Colonic mucosa (tissue), 4 donors: ENCODE measurements around the gene C10orf53. TPM values are rescaled to one million over a fixed set of nuclear protein-coding genes. Genes with fewer than 3 reads are reported as not detected.

ENCODE experiments used
- DNase-seq: peaks from one replicate; pipeline ENCODE4 v3.0.0-alpha.2; 2020
- H3K27ac ChIP-seq: fragments of 200-600 bp; one replicate; pipeline ENCODE4 v1.8.0; 2021
- H3K27me3 ChIP-seq: fragments of 200-600 bp; one replicate; pipeline ENCODE4 v1.8.0; 2021
- H3K36me3 ChIP-seq: fragments of 200-600 bp; one replicate; pipeline ENCODE4 v1.8.0; 2021
- H3K4me1 ChIP-seq: fragments of 200-600 bp; one replicate; pipeline ENCODE4 v1.8.0; 2021; ENCODE audit warnings: mild to moderate bottlenecking
- H3K4me3 ChIP-seq: fragments of 200-600 bp; one replicate; pipeline ENCODE4 v1.8.0; 2021
- H3K9ac ChIP-seq, 2 donors: one replicate each; pipeline ENCODE4 v1.7.0; 2013; ENCODE audit warnings: control low read depth in 2 of 2, low read depth in 2 of 2, low read length in 2 of 2
- H3K9me3 ChIP-seq: fragments of 200-600 bp; one replicate; pipeline ENCODE4 v1.8.0; 2021
- CTCF ChIP-seq: fragments of 200-600 bp; IDR thresholded peaks from one replicate; pipeline ENCODE4 v1.8.0; 2022; ENCODE audit warnings: antibody characterized with exemption, mild to moderate bottlenecking
- intact Hi-C: fragments of 100-400 bp; cut with DNase I; formaldehyde crosslinking; loops from one replicate; pipeline ENCODE4 v1.14.1; 2022
- total RNA-seq, 2 donors: library from RNA; stranded (reverse); fragmentation: NEBNext Ultra II Directional in 1 of 2; extraction: Animal tissue kit (Norgen Biotek cat#: 25700) in 1 of 2; gene quantifications; one replicate each; pipeline ENCODE4 v1.2.1, GENCODE V29; 2021
- donor health status: healthy.
- donor health status: DM: no; HTN: no; CAD: no.
- donor health status: DM: no; HTN: no; CAD: no.

C10orf53 gene
- total RNA-seq, 2 donors from 2014 or later = not detected

- DNase-seq = no peak
- H3K9ac ChIP-seq = no peak overlapping the region
- no peak overlapping the region for H3K27ac ChIP-seq
- H3K4me3 ChIP-seq = no peak overlapping the region
- H3K27me3 ChIP-seq = no peaks in the 10 kb centered on the region
- no peaks in the 10 kb centered on the region for H3K4me1 ChIP-seq
- H3K9me3 ChIP-seq = no peaks in the 10 kb centered on the region
- TF ChIP-seq CTCF = no peak
- no peaks in the 10 kb centered on the region for H3K36me3 ChIP-seq
- intact Hi-C loops = no loop called here
Observed at GRCh38 chr10:49642311-49642710, 37.1 kb upstream of the C10orf53 start.

GRCh38 chr10:49643241-49644034 is 36.0 kb upstream of the C10orf53 start:
- H3K36me3 ChIP-seq = no peaks in the 10 kb centered on the region
- intact Hi-C loops = no loop called here
- no peaks in the 10 kb centered on the region for H3K27me3 ChIP-seq
- no peak overlapping the region for H3K4me3 ChIP-seq
- no peak overlapping the region for H3K9ac ChIP-seq
- no peaks in the 10 kb centered on the region for H3K9me3 ChIP-seq
- H3K27ac ChIP-seq = no peak overlapping the region
- no peak for DNase-seq
- no peaks in the 10 kb centered on the region for H3K4me1 ChIP-seq
- TF ChIP-seq CTCF = no peak

- no peaks in the 10 kb centered on the region for H3K27me3 ChIP-seq
- no peaks in the 10 kb centered on the region for H3K9me3 ChIP-seq
Observed at GRCh38 chr10:49644035-49644646, 35.3 kb upstream of the C10orf53 start.

GRCh38 chr10:49645417-49645816 is 34.0 kb upstream of the C10orf53 start:
- no peaks in the 10 kb centered on the region for H3K4me1 ChIP-seq
- no peak overlapping the region for H3K9ac ChIP-seq
- no peaks in the 10 kb centered on the region for H3K9me3 ChIP-seq
- H3K4me3 ChIP-seq = no peak overlapping the region
- no peak overlapping the region for H3K27ac ChIP-seq
- TF ChIP-seq CTCF = no peak
- no peaks in the 10 kb centered on the region for H3K36me3 ChIP-seq
- no peak for DNase-seq
- intact Hi-C loops = no loop called here
- no peaks in the 10 kb centered on the region for H3K27me3 ChIP-seq

More at GRCh38 chr10:49644035-49644646, 35.3 kb upstream of the C10orf53 start:
- Histone ChIP-seq H3K36me3 (no peaks in the 10 kb centered on the region), H3K27ac (no peak overlapping the region), H3K4me1 (no peaks in the 10 kb centered on the region), H3K9ac (no peak overlapping the region), H3K4me3 (no peak overlapping the region)
- TF ChIP-seq CTCF = no peak
- intact Hi-C loops = no loop called here
- no peak for DNase-seq

- no peak for TF ChIP-seq CTCF
- intact Hi-C loops = no loop called here
- Histone ChIP-seq H3K9ac (no peak overlapping the region), H3K27me3 (no peaks in the 10 kb centered on the region), H3K36me3 (no peaks in the 10 kb centered on the region), H3K4me1 (no peaks in the 10 kb centered on the region), H3K27ac (no peak overlapping the region), H3K9me3 (no peaks in the 10 kb centered on the region), H3K4me3 (no peak overlapping the region)
- DNase-seq = no peak
Observed at GRCh38 chr10:49645871-49646870, 33.3 kb upstream of the C10orf53 start.
